ENCODE data around the gene LINGO3. TPM values are rescaled to one million over a fixed set of nuclear protein-coding genes. Genes with fewer than 3 reads are reported as not detected.

LINGO3 gene
- total and polyA plus RNA-seq, 12 donors = 0.11 TPM; not detected in 11

DNA sequence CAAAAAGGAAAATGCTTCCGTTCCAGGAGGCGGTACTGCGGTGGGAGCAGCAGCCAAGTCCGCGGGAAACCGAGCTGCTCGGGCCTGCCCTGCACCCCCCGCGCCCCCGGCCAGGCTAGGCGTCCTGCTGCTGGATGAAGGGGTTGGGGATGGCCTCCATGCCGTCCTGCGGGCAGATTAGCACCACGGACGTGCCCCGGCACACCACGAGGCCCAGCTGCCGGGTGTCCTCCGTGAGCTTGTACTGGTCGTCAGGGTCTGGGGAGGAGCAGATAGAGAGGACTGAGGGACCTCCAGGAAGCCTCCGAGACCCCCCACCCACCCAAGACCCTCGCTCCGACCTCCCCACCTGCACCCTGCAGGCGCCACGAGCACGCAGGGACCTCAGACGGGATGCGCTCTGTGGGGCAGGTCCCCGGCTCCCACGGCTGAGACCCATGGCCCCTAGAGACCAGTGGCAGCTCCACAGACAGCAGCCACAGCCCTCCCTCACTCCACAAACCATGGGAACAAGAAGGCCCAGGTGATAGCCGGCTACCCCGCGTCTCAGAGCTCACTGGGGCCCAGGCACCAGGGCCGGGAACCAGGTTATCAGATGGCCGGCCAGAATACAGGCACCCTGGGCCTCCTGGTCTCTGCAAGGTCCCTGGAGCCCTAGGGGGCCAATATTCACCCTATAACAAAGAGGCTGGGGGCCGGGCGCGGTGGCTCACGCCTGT lies 13.8 kb upstream of the LINGO3 start:
- TF ChIP-seq POLR2A (IDR thresholded peaks at IDR 0.05) = no peak
- TF ChIP-seq, protein P1, sequence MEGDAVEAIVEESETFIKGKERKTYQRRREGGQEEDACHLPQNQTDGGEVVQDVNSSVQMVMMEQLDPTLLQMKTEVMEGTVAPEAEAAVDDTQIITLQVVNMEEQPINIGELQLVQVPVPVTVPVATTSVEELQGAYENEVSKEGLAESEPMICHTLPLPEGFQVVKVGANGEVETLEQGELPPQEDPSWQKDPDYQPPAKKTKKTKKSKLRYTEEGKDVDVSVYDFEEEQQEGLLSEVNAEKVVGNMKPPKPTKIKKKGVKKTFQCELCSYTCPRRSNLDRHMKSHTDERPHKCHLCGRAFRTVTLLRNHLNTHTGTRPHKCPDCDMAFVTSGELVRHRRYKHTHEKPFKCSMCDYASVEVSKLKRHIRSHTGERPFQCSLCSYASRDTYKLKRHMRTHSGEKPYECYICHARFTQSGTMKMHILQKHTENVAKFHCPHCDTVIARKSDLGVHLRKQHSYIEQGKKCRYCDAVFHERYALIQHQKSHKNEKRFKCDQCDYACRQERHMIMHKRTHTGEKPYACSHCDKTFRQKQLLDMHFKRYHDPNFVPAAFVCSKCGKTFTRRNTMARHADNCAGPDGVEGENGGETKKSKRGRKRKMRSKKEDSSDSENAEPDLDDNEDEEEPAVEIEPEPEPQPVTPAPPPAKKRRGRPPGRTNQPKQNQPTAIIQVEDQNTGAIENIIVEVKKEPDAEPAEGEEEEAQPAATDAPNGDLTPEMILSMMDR (IDR thresholded peaks at IDR 0.05) = no peak
- H3K4me3 ChIP-seq = no peak overlapping the region
- intact Hi-C loops (cut with DNase I) = no loop called here
- H3K36me3 ChIP-seq (replicated peaks in 1 of 2) = peaks cover 0 to 29% of the 10 kb centered on the region in 2 donors
- no peak for DNase-seq
- no peak overlapping the region for H3K27ac ChIP-seq
- no peaks in the 10 kb centered on the region for H3K4me1 ChIP-seq (replicated peaks in 1 of 2)
- H3K27me3 ChIP-seq = no peaks in the 10 kb centered on the region
- 90 to 94% (median 91%) methylated on average over 22 to 39 of the region's 39 CpGs for WGBS, 4 donors
- no peaks in the 10 kb centered on the region for H3K9me3 ChIP-seq (replicated peaks in 1 of 3)

DNA sequence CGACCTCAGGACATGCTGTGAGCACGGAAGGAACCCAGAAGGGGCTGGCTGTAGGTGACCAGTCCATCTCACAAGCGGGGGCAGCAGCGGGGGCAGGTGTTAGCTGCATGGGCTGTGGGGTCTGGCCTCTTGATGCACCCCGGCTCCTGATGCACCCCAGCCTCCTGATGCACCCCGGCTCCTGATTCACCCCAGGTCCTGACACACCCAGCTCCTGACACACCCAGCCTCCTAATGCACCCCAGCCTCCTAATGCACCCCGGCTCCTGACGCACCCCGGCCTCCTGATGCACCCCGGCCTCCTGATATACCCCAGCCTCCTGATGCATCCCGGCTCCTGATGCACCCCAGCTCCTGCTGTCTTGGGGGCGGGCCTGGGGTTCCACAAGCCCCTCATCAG lies 13.0 kb upstream of the LINGO3 start:
- peaks cover 0 to 29% of the 10 kb centered on the region in 2 donors for H3K36me3 ChIP-seq (replicated peaks in 1 of 2)
- TF ChIP-seq POLR2A (IDR thresholded peaks at IDR 0.05) = no peak
- TF ChIP-seq, protein P1 (IDR thresholded peaks at IDR 0.05) = no peak
- no peak overlapping the region for H3K4me3 ChIP-seq
- no peaks in the 10 kb centered on the region for H3K27me3 ChIP-seq
- DNase-seq = no peak
- H3K27ac ChIP-seq = no peak overlapping the region
- 90 to 98% (median 94%) methylated on average over 8 to 12 of the region's 12 CpGs for WGBS, 4 donors
- intact Hi-C loops (cut with DNase I) = no loop called here
- no peaks in the 10 kb centered on the region for H3K4me1 ChIP-seq (replicated peaks in 1 of 2)
- no peaks in the 10 kb centered on the region for H3K9me3 ChIP-seq (replicated peaks in 1 of 3)

DNA sequence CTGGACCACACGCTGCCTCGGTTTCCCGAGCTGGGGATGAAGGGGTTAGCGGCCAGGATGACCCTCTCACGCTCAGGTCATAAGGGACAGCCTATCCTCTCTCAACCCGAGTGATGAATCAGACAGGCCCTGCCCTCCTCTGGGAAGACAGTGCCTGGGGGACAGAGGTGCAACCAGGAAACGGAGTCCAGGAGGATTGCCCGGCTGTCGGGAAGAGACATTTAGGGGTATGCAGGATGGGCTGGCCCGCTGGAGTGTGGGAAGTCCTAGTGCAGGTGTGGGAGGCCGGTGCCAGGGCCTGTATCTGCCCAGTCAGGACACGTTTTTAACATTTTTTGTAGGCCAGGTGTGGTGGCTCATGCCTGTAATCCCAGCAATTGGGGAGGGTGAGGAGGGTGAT lies 12.1 kb upstream of the LINGO3 start:
- TF ChIP-seq POLR2A (IDR thresholded peaks at IDR 0.05) = no peak
- TF ChIP-seq, protein P1 (IDR thresholded peaks at IDR 0.05) = no peak
- H3K4me3 ChIP-seq = no peak overlapping the region
- no peaks in the 10 kb centered on the region for H3K27me3 ChIP-seq
- H3K27ac ChIP-seq = no peak overlapping the region
- DNase-seq = no peak
- no peaks in the 10 kb centered on the region for H3K9me3 ChIP-seq (replicated peaks in 1 of 3)
- intact Hi-C loops (cut with DNase I) = no loop called here
- 80 to 85% (median 82%) methylated on average over 9 to 12 of the region's 12 CpGs for WGBS, 4 donors
- H3K4me1 ChIP-seq (replicated peaks in 1 of 2) = no peaks in the 10 kb centered on the region
- peaks cover 0 to 24% of the 10 kb centered on the region in 2 donors for H3K36me3 ChIP-seq (replicated peaks in 1 of 2)

DNA sequence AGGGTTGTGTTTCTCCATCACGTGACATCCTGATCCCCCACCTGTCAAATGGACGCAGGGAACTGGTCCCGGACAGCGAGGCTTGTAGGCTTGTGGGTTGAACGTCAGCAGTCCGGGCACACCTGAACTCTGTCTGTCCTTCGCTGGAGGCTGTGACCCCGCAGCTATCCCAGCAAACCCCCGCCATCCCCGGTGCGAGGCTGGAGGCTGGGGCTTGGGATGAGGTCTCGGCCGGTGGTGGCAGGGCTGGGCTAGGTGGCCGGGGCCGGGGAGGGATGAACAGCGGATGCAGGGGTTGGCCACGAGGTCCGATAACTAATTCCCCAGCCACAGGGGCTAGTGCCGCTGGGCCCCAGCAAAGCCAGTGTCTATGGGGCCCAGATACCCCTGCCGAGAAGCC lies 11.6 kb upstream of the LINGO3 start:
- Histone ChIP-seq H3K27me3 (no peaks in the 10 kb centered on the region), H3K9me3 (replicated peaks in 1 of 3) (no peaks in the 10 kb centered on the region), H3K36me3 (replicated peaks in 1 of 2) (peaks cover 0 to 20% of the 10 kb centered on the region in 2 donors), H3K27ac (no peak overlapping the region), H3K4me1 (replicated peaks in 1 of 2) (no peaks in the 10 kb centered on the region), H3K4me3 (no peak overlapping the region)
- DNase-seq = no peak
- intact Hi-C loops (cut with DNase I) = loop anchor here in 1 of 2 donors (10.0 kb wide), 1 partner anchor 85 kb away; the partner anchor contains the start of genes PLEKHJ1 and SF3A2
- TF ChIP-seq, protein P1 (IDR thresholded peaks at IDR 0.05) = no peak
- WGBS, 4 donors = 92 to 100% (median 94%) methylated on average over 7 to 20 of the region's 20 CpGs
